Right lobe of liver (tissue), 4 donors: ENCODE results near the gene NLGN1.

ENCODE experiments used
- CTCF ChIP-seq, 4 donors: fragments of 200-600 bp in 3 of 4; fragments of 450-650 bp in 1 of 4; IDR thresholded peaks; one replicate each; pipeline versions ENCODE4 v1.5.1 to v1.8.0; 2016 to 2022; ENCODE audit warnings: antibody characterized with exemption in 4 of 4, mild to moderate bottlenecking in 2 of 4
- POLR2A ChIP-seq: fragments of 450-650 bp; IDR thresholded peaks from one replicate; pipeline ENCODE4 v1.6.1; 2017; ENCODE audit warnings: antibody characterized with exemption, mild to moderate bottlenecking
- donor health status: DM: no; HTN: no; CAD: no.
- donor health status: DM: no; HTN: no; CAD: no.
- donor health status: DM: no; HTN: yes; CAD: no.

GRCh38 chr3:173688216-173688842 lies 290.8 kb downstream of the NLGN1 start:
- no peak for TF ChIP-seq CTCF (IDR thresholded peaks at IDR 0.05)
- no peak for TF ChIP-seq POLR2A
